Heart left ventricle (tissue), 13 donors: ENCODE measurements around the gene RNF19B.

Source experiments
- CTCF ChIP-seq, 12 donors: fragments of 200-600 bp; sonication (generic) in 4 of 12; IDR thresholded peaks; one replicate each; pipeline versions ENCODE4 v1.5.0 to v1.8.0; 2018 to 2022; ENCODE audit warnings: antibody characterized with exemption in 12 of 12, mild to moderate bottlenecking in 5 of 12
- POLR2A ChIP-seq, 2 donors: fragments of 450-650 bp; IDR thresholded peaks; one replicate each; pipeline ENCODE4 v1.6.1; 2017; ENCODE audit warnings: antibody characterized with exemption in 2 of 2, mild to moderate bottlenecking in 2 of 2, moderate library complexity in 2 of 2
- donor health status: ischemic (EF 13 %, LVEDD 7.1; RV severe dilation, severe dysfunction).
- donor health status: DM: no; HTN: yes; CAD: no.
- donor health status: DM: no; HTN: no; CAD: no.
- donor health status: ischemic (EF 25% LVEDD 6.9; RV normal size, moderate dysfunction).
- donor health status: ischemic (EF 25% LVEDD 5.7; RV mildly dilated, moderate dysfunction).
- donor health status: ischemic (EF 35%, LVEDD 5.7; RV mildly dilated, moderate dysfunction).
- donor health status: nonischemic (EF 11% LVEDD 7.7; RV severe dilation, severe dysfunction).
- donor health status: DM: yes; HTN: yes; CAD: no.
- donor health status: PGD.
- donor health status: ischemic (EF 29% LVEDD 5.4; RV normal size, mild dysfunction).
- donor health status: nonischemic (EF 23%, LVEDD 6.1; RV moderate dilation, normal function).

- TF ChIP-seq CTCF (IDR thresholded peaks at IDR 0.05) (no peak), POLR2A (IDR thresholded peaks at IDR 0.05) (no peak)
Measured at GRCh38 chr1:32957017-32957416, 7.6 kb downstream of the RNF19B start.
